ENCODE data around the gene CELF5. TPM values are rescaled to one million over a fixed set of nuclear protein-coding genes. Genes with fewer than 3 reads are reported as not detected.
"Not testable (repeated sequence)": the region's sequence is repeated elsewhere in the genome, so short reads cannot be mapped to it uniquely, and the experiment has no call there.

Gene CELF5
- total RNA-seq, 4 donors from 2014 or later, result not detected

DNA sequence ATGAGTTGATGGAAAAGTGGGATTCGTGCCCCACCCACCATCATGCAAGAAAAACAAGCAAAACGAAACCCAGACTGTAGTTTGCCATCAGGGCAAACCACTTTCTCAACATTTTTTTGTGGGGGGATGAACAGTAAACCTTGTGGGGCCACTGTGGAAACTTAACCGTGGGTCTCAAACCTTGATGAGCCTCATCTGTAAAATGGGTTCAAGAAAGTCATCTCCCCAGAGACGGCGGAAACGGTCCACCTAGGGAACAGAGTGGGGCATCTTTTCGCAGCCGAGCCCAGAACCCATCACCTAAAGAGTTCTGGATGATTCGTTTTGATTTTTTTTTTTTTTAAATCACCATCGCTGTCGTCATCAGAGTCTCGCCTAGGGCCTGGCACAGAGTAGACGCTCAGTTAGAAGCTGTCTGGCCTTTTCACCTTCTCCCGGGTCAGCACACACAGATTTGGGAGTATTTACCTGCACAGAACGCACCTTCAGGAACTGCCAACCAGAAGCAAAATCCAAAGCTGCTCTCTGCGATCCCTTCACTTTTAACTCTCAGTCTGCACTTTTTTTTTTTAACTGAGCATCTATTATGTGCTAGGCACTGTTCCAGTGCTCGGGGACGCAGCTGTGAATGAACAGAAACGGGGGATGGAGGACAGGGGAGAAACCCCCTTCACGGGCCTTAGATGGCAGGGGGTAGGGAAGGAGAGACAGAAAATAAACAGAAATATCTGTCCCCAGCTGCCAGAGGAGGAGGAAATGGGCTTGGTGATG lies 69.8 kb downstream of the CELF5 start:
- Histone ChIP-seq H3K27me3 (peaks cover 0 to 86% (median 2%) of the 10 kb centered on the region in 4 donors), H3K4me1 (peaks cover 0 to 5% (median 0%) of the 10 kb centered on the region in 3 donors), H3K9me3 (no peaks in the 10 kb centered on the region), H3K4me3 (no peak overlapping the region), H3K27ac (no peak overlapping the region), H3K36me3 (no peaks in the 10 kb centered on the region)
- TF ChIP-seq POLR2A (IDR thresholded peaks at IDR 0.05), result no peak
- TF ChIP-seq, protein P1, sequence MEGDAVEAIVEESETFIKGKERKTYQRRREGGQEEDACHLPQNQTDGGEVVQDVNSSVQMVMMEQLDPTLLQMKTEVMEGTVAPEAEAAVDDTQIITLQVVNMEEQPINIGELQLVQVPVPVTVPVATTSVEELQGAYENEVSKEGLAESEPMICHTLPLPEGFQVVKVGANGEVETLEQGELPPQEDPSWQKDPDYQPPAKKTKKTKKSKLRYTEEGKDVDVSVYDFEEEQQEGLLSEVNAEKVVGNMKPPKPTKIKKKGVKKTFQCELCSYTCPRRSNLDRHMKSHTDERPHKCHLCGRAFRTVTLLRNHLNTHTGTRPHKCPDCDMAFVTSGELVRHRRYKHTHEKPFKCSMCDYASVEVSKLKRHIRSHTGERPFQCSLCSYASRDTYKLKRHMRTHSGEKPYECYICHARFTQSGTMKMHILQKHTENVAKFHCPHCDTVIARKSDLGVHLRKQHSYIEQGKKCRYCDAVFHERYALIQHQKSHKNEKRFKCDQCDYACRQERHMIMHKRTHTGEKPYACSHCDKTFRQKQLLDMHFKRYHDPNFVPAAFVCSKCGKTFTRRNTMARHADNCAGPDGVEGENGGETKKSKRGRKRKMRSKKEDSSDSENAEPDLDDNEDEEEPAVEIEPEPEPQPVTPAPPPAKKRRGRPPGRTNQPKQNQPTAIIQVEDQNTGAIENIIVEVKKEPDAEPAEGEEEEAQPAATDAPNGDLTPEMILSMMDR (IDR thresholded peaks at IDR 0.05), result no peak
- 67 to 73% methylated on average over 16 to 20 of the region's 20 CpGs for WGBS, 2 donors
- DNase-seq, result no peak
- intact Hi-C loops (cut with DNase I), result no loop called here

DNA sequence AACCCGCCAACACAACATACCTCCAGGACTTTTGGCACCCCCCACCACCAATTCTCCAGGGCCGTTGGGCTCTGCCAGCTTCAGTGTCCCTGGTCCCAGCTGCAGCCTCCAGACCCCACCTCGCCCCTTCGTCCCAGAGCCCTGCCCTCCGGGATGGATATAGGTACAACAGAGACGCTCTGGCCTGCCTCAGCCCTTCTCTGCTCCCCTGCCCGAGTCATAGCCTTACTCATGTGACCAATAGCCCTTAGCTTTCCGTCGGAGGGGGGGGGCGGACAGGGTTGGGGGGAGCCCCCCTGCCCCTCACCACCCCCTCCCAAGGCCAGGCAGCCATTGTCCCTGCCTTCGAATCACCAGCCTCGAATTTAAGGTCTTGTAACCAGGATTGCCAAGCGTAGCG lies 71.1 kb downstream of the CELF5 start:
- H3K27ac ChIP-seq, result no peak overlapping the region
- H3K36me3 ChIP-seq, result no peaks in the 10 kb centered on the region
- no peak for TF ChIP-seq POLR2A (IDR thresholded peaks at IDR 0.05)
- TF ChIP-seq, protein P1 (IDR thresholded peaks at IDR 0.05), result no peak
- intact Hi-C loops (cut with DNase I), result no loop called here
- H3K9me3 ChIP-seq, result no peaks in the 10 kb centered on the region
- no peak overlapping the region for H3K4me3 ChIP-seq
- no peaks in the 10 kb centered on the region for H3K4me1 ChIP-seq
- DNase-seq, result no peak
- 57 to 83% methylated on average over 3 to 9 of the region's 14 CpGs for WGBS, 2 donors
- peaks cover 0 to 87% (median 2%) of the 10 kb centered on the region in 4 donors for H3K27me3 ChIP-seq

DNA sequence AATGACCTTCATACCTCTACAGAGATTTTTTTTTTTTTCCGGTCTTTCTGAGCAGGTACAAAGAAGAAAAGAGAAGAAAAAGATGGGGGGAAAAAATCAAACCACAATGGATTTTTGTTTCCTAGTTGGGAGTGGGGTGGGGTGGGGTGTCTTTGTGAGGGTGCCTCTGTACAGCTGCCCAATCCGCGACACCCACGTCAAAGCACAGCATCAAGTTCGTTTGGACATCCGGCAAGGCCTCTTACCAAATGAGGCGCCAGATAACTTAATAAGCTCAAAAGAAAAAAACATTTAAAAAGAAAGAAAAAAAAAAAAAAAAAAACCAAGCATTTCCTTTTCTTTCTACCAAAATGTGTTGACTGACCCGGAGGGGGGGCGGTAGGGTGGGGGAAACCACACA lies 71.6 kb downstream of the CELF5 start:
- no peak for DNase-seq
- intact Hi-C loops (cut with DNase I), result no loop called here
- H3K4me3 ChIP-seq, result no peak overlapping the region
- H3K9me3 ChIP-seq, result no peaks in the 10 kb centered on the region
- H3K36me3 ChIP-seq, result no peaks in the 10 kb centered on the region
- H3K27ac ChIP-seq, result no peak overlapping the region
- H3K4me1 ChIP-seq, result no peaks in the 10 kb centered on the region
- 60 to 68% methylated on average over 7 to 9 of the region's 9 CpGs for WGBS, 2 donors
- peaks cover 0 to 85% (median 2%) of the 10 kb centered on the region in 4 donors for H3K27me3 ChIP-seq
- no peak for TF ChIP-seq POLR2A (IDR thresholded peaks at IDR 0.05)
- TF ChIP-seq, protein P1 (IDR thresholded peaks at IDR 0.05), result no peak

GRCh38 chr19:3296446-3296845 lies 72.0 kb downstream of the CELF5 start:
- peaks cover 0 to 85% (median 2%) of the 10 kb centered on the region in 4 donors for H3K27me3 ChIP-seq
- no peaks in the 10 kb centered on the region for H3K9me3 ChIP-seq
- no peak for TF ChIP-seq POLR2A (IDR thresholded peaks at IDR 0.05)
- TF ChIP-seq, protein P1 (IDR thresholded peaks at IDR 0.05), result no peak
- DNase-seq, result no peak
- intact Hi-C loops (cut with DNase I), result no loop called here
- no peak overlapping the region for H3K27ac ChIP-seq
- H3K4me3 ChIP-seq, result no peak overlapping the region
- H3K4me1 ChIP-seq, result no peaks in the 10 kb centered on the region
- 76 to 80% methylated on average over 19 of the region's 19 CpGs for WGBS, 2 donors
- H3K36me3 ChIP-seq, result no peaks in the 10 kb centered on the region

DNA sequence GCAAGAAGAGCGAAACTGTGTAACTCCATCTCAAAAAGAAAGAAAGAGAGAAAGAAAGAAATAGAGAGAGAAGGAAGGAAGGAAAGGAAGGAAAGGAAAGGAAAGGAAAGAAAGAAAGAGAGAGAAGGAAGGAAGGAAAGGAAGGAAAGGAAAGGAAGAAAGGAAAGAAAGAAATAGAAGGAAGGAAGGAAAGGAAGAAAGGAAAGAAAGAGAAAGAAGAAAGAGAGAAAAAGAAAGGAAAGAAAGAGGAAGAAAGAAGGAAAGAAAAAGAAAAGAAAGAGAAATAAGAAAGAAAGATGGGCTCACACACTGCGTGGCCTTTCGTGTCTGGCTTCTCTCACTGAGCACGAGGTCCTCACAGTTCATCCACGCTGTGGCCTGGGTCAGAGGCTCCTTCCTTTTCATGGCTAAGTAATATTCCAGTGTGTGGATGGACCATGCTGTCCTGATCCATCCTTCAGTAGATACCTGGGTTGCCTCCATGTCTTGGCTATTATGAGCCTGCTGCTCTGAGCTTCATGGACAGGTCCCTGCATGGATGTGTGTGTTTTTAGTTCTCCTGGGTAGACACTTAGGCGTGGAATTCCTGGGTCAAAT lies 74.5 kb downstream of the CELF5 start:
- Histone ChIP-seq H3K4me1 (no peaks in the 10 kb centered on the region), H3K4me3 (no peak overlapping the region), H3K27ac (no peak overlapping the region), H3K9me3 (peaks cover 0 to 8% (median 8%) of the 10 kb centered on the region in 3 donors), H3K27me3 (peaks cover 0 to 85% (median 2%) of the 10 kb centered on the region in 4 donors), H3K36me3 (no peaks in the 10 kb centered on the region)
- intact Hi-C loops (cut with DNase I), result no loop called here
- TF ChIP-seq POLR2A (IDR thresholded peaks at IDR 0.05), result no peak
- TF ChIP-seq, protein P1 (IDR thresholded peaks at IDR 0.05), result no peak
- WGBS, 2 donors, result 72 to 81% methylated on average over 6 of the region's 6 CpGs
- DNase-seq, result no peak

- H3K27ac ChIP-seq; H3K4me3 ChIP-seq; H3K36me3 ChIP-seq; intact Hi-C loops (cut with DNase I); H3K9me3 ChIP-seq; DNase-seq; H3K4me1 ChIP-seq: not testable (repeated sequence)
- peaks cover 0 to 78% (median 1%) of the 10 kb centered on the region in 4 donors for H3K27me3 ChIP-seq
- 23 to 32% methylated on average over 8 of the region's 8 CpGs for WGBS, 2 donors
Measured at GRCh38 chr19:3300566-3300965, 76.1 kb downstream of the CELF5 start.

Measured in esophagus squamous epithelium (tissue), 5 donors.